ENCODE data around the gene PSMA7. TPM values are rescaled to one million over a fixed set of nuclear protein-coding genes. Genes with fewer than 3 reads are reported as not detected.
A peak's percentile ranks its signal among the peaks of the same experiment; 100 is the strongest.

Gene PSMA7
- polyA plus RNA-seq, 1 donor = 163 TPM

DNA sequence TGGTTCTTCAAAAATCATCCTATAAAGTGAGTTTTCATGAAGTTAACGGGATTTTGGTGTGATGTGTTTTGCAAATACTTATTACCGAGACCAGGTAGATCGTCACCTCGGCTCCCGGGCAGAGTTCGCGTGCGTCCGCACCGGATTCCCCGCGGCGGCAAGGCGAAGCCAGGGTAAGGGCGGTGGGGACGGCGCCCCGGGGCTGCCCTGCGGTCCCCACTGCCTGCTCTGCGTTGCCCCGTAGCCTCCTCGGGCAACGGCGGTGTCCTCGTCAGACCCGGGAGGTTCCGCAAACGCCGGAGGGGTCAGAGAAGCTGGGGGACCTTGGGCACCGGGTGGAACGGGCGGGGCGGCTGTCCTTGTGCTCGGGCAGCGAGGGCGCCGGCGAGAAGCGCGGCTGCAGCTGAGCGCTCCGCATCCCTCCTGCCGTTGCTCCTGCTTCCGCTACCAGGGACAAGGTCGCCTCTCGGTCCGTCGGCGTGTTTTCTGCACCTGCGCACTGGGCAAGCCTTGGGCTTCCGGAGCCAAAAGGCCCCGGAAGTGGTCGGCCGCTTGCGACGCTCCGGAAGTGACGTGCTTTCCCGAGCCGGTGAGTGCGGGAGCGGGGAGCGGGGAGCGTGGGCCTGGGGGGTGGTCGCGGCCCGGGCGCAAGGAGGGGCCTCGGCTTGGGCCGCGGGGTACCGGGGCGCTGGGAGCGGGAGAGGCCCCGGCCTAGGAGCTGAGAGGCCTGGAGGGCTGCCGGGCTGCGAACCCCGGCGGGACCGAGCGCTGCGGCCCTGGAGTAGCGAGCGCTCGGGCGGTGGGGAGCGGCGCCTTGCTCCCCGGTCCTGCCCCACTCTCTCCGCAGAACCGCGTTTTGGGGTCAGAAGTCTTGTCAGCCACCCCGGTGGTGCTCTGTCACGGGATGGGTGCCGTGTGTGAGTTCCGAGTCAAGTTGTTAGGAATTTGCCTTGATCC lies 39.6 kb upstream of the PSMA7 start, which contains the start of gene MTG2:
TSS of gene MTG2 (plus strand) at position 560 of the 957 bp plus-strand sequence. CDS start 10,393 bp downstream, outside the sequence.
- Histone ChIP-seq H3K9me3 (ENCODE audit: control insufficient read depth, low read depth, low read length) (no peaks in the 10 kb centered on the region), H3K27me3 (ENCODE audit: control insufficient read depth, insufficient read depth, low read length) (no peaks in the 10 kb centered on the region), H3K4me1 (ENCODE audit: control insufficient read depth, insufficient read depth, low read length) (no peaks in the 10 kb centered on the region), H3K36me3 (ENCODE audit: control insufficient read depth, insufficient read depth, low read length) (peaks cover 15% of the 10 kb centered on the region), H3K4me3 (ENCODE audit: low read length) (peak within 1 kb of the TSS; percentile 84), H3K27ac (ENCODE audit: low read length) (peak within 1 kb of the TSS; percentile 93)
- peak; percentile 96 to 97 for DNase-seq
- WGBS (ENCODE audit: insufficient coverage, low lambda C conversion rate) = no CpG with 5 or more reads among the region's 96 CpGs

DNA sequence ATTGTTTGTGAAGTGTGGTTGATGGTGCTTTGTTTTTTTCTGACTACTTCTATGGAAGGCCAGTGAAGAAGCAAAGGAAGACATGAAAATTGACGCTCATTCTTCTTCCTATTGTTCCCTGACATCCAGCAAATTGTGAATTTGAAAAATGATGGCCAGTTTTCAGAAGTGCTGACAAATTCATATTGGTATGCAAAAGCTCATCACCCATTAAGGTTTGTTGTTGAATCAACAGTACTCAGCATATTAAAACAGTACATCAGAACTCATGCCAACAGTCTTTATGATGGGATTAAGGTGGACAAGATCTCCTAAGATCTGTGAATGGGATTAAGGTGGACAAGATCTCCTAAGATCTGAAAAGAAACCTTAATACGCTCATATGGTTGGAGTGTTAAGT lies 38.6 kb upstream of the PSMA7 start:
- no peaks in the 10 kb centered on the region for H3K27me3 ChIP-seq (ENCODE audit: control insufficient read depth, insufficient read depth, low read length)
- WGBS (ENCODE audit: insufficient coverage, low lambda C conversion rate) = no CpG with 5 or more reads among the region's 2 CpGs
- H3K27ac ChIP-seq (ENCODE audit: low read length) = no peak overlapping the region
- peak overlapping the region; percentile 84 for H3K4me3 ChIP-seq (ENCODE audit: low read length)
- no peaks in the 10 kb centered on the region for H3K4me1 ChIP-seq (ENCODE audit: control insufficient read depth, insufficient read depth, low read length)
- no peaks in the 10 kb centered on the region for H3K9me3 ChIP-seq (ENCODE audit: control insufficient read depth, low read depth, low read length)
- H3K36me3 ChIP-seq (ENCODE audit: control insufficient read depth, insufficient read depth, low read length) = peaks cover 16% of the 10 kb centered on the region
- no peak for DNase-seq

- Histone ChIP-seq H3K9me3 (ENCODE audit: control insufficient read depth, low read depth, low read length) (no peaks in the 10 kb centered on the region), H3K36me3 (ENCODE audit: control insufficient read depth, insufficient read depth, low read length) (peaks cover 33% of the 10 kb centered on the region), H3K27me3 (ENCODE audit: control insufficient read depth, insufficient read depth, low read length) (no peaks in the 10 kb centered on the region), H3K27ac (ENCODE audit: low read length) (no peak overlapping the region), H3K4me1 (ENCODE audit: control insufficient read depth, insufficient read depth, low read length) (no peaks in the 10 kb centered on the region), H3K4me3 (ENCODE audit: low read length) (no peak overlapping the region)
- DNase-seq = no peak
- 100% methylated on average over 1 of the region's 14 CpGs for WGBS (ENCODE audit: insufficient coverage, low lambda C conversion rate)
These were observed 35.9 kb upstream of the PSMA7 start for GRCh38 chr20:62179162-62179504.

DNA sequence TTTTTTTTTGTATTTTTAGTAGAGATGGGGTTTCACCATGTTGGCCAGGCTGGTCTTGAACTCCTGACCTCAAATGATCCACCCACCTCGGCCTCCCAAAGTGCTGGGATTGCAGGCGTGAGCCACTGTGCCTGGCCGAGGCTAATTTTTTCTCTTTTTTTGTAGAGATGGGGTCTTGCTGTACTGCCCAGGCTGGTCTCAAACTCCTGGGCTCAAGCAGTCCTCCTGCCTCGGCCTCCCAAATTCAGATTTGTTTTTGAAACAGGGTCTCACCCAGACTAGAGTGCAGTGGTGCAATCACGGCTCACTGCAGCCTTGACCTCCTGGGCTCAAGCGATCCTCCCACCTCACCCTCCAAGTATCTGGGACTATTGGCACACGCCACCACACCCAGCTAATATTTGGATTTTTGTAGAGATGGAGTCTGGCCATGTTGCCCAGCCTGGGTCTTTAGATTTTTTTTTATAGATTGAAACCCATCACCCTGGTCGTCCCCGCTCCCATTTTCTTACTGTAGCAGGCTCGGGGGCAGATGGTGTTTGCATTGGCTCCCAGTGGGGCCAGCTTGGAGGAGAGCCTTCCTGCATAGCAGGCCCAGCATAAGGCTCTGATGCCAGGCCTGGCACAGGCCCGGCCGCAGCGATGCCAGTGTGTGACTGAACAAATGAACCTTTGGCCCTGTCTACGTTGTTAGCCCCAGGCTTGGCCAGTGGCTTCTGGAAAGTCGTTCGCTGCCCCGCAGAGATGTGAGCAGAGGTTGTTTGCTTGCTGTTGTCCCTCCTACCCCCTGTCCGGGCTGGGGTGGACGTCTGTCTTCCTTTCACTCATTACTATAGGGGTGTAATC lies 35.3 kb upstream of the PSMA7 start:
- Histone ChIP-seq H3K4me3 (ENCODE audit: low read length) (no peak overlapping the region), H3K9me3 (ENCODE audit: control insufficient read depth, low read depth, low read length) (no peaks in the 10 kb centered on the region), H3K27ac (ENCODE audit: low read length) (no peak overlapping the region), H3K36me3 (ENCODE audit: control insufficient read depth, insufficient read depth, low read length) (peaks cover 36% of the 10 kb centered on the region), H3K4me1 (ENCODE audit: control insufficient read depth, insufficient read depth, low read length) (no peaks in the 10 kb centered on the region), H3K27me3 (ENCODE audit: control insufficient read depth, insufficient read depth, low read length) (no peaks in the 10 kb centered on the region)
- DNase-seq = no peak
- WGBS (ENCODE audit: insufficient coverage, low lambda C conversion rate) = 100% methylated on average over 2 of the region's 19 CpGs

GRCh38 chr20:62177307-62177706 lies 34.1 kb upstream of the PSMA7 start:
- Histone ChIP-seq H3K9me3 (ENCODE audit: control insufficient read depth, low read depth, low read length) (no peaks in the 10 kb centered on the region), H3K27me3 (ENCODE audit: control insufficient read depth, insufficient read depth, low read length) (no peaks in the 10 kb centered on the region), H3K27ac (ENCODE audit: low read length) (no peak overlapping the region), H3K36me3 (ENCODE audit: control insufficient read depth, insufficient read depth, low read length) (peaks cover 43% of the 10 kb centered on the region), H3K4me3 (ENCODE audit: low read length) (no peak overlapping the region), H3K4me1 (ENCODE audit: control insufficient read depth, insufficient read depth, low read length) (no peaks in the 10 kb centered on the region)
- 92% methylated on average over 2 of the region's 9 CpGs for WGBS (ENCODE audit: insufficient coverage, low lambda C conversion rate)
- DNase-seq = no peak

- Histone ChIP-seq H3K4me1 (ENCODE audit: control insufficient read depth, insufficient read depth, low read length) (no peaks in the 10 kb centered on the region), H3K4me3 (ENCODE audit: low read length) (no peak overlapping the region), H3K27me3 (ENCODE audit: control insufficient read depth, insufficient read depth, low read length) (no peaks in the 10 kb centered on the region), H3K36me3 (ENCODE audit: control insufficient read depth, insufficient read depth, low read length) (peaks cover 43% of the 10 kb centered on the region), H3K27ac (ENCODE audit: low read length) (no peak overlapping the region), H3K9me3 (ENCODE audit: control insufficient read depth, low read depth, low read length) (no peaks in the 10 kb centered on the region)
- 80% methylated on average over 1 of the region's 15 CpGs for WGBS (ENCODE audit: insufficient coverage, low lambda C conversion rate)
- DNase-seq = no peak
These were observed 33.7 kb upstream of the PSMA7 start for GRCh38 chr20:62176866-62177265.

GRCh38 chr20:62175711-62176110 lies 32.5 kb upstream of the PSMA7 start:
- no peaks in the 10 kb centered on the region for H3K9me3 ChIP-seq (ENCODE audit: control insufficient read depth, low read depth, low read length)
- peaks cover 43% of the 10 kb centered on the region for H3K36me3 ChIP-seq (ENCODE audit: control insufficient read depth, insufficient read depth, low read length)
- H3K4me1 ChIP-seq (ENCODE audit: control insufficient read depth, insufficient read depth, low read length) = no peaks in the 10 kb centered on the region
- no CpG with 5 or more reads among the region's 10 CpGs for WGBS (ENCODE audit: insufficient coverage, low lambda C conversion rate)
- no peaks in the 10 kb centered on the region for H3K27me3 ChIP-seq (ENCODE audit: control insufficient read depth, insufficient read depth, low read length)
- no peak for DNase-seq
- no peak overlapping the region for H3K27ac ChIP-seq (ENCODE audit: low read length)
- H3K4me3 ChIP-seq (ENCODE audit: low read length) = no peak overlapping the region

DNA sequence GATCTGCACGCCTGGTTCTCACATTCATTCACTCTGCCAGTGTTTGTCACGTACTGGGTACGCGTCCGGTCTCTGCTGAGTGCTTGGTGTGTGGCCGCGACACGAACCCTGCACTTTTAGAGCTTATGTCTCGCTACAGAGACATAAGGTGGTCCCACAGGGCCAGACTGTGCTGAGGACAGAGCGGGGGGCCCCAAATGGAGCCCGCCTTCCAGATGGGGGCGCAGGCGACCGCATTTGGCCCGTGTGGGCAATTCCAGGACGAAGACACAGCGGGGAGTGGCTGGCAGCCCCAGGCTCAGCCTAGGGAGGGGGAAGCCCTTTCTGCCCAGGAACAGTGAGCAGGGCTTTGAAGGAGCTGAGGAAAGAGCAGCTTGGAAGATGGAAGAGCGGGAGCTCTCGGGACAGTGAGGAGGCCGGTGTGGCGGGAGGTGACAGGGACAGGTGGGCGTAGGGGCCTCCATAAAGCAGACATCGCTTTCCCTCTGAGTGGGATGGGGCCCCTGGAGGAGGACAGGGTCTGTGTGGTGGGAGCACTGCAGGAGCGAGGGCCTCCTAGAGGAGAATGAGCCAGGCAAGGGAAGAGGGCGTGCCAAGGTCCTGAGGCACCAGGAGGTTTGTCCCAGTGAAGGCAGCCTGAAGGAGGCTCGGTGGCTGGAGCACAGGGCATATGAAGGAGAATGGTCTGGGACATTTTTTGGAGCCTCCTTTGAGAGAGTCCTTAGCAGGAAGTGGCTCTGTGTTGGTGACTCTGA lies 31.9 kb upstream of the PSMA7 start:
- no peaks in the 10 kb centered on the region for H3K9me3 ChIP-seq (ENCODE audit: control insufficient read depth, low read depth, low read length)
- no peaks in the 10 kb centered on the region for H3K4me1 ChIP-seq (ENCODE audit: control insufficient read depth, insufficient read depth, low read length)
- no peak overlapping the region for H3K4me3 ChIP-seq (ENCODE audit: low read length)
- H3K27ac ChIP-seq (ENCODE audit: low read length) = no peak overlapping the region
- no peak for DNase-seq
- no CpG with 5 or more reads among the region's 26 CpGs for WGBS (ENCODE audit: insufficient coverage, low lambda C conversion rate)
- no peaks in the 10 kb centered on the region for H3K27me3 ChIP-seq (ENCODE audit: control insufficient read depth, insufficient read depth, low read length)
- peaks cover 43% of the 10 kb centered on the region for H3K36me3 ChIP-seq (ENCODE audit: control insufficient read depth, insufficient read depth, low read length)

GRCh38 chr20:62174021-62174804 lies 31.0 kb upstream of the PSMA7 start:
- Histone ChIP-seq H3K27me3 (ENCODE audit: control insufficient read depth, insufficient read depth, low read length) (no peaks in the 10 kb centered on the region), H3K4me1 (ENCODE audit: control insufficient read depth, insufficient read depth, low read length) (no peaks in the 10 kb centered on the region), H3K9me3 (ENCODE audit: control insufficient read depth, low read depth, low read length) (no peaks in the 10 kb centered on the region), H3K36me3 (ENCODE audit: control insufficient read depth, insufficient read depth, low read length) (peaks cover 39% of the 10 kb centered on the region), H3K27ac (ENCODE audit: low read length) (no peak overlapping the region), H3K4me3 (ENCODE audit: low read length) (no peak overlapping the region)
- WGBS (ENCODE audit: insufficient coverage, low lambda C conversion rate) = 100% methylated on average over 1 of the region's 28 CpGs
- DNase-seq = no peak
